ENCODE results near the gene CD164L2.

GRCh38 chr1:27365372-27366112 is 17.6 kb downstream of the CD164L2 start:
- TF ChIP-seq CTCF (IDR thresholded peaks at IDR 0.05; ENCODE audit: insufficient read depth, low read depth, low read length) (no peak), EZH2 (IDR thresholded peaks at IDR 0.05; ENCODE audit: insufficient read depth, low read length) (no peak)

Measured in astrocyte (in vitro differentiated cells and primary cell).